ENCODE data around the gene COL4A1. TPM values are rescaled to one million over a fixed set of nuclear protein-coding genes. Genes with fewer than 3 reads are reported as not detected.
"Not testable (repeated sequence)": the region's sequence is repeated elsewhere in the genome, so short reads cannot be mapped to it uniquely, and the experiment has no call there.

COL4A1 gene
- total RNA-seq, 1 donor from 2014 or later: 4,434 TPM

- peak; percentile 77 for DNase-seq (ENCODE audit: low spot score)
Measured at GRCh38 chr13:110324026-110324749, 17.2 kb upstream of the COL4A1 start.

- no peak for DNase-seq (ENCODE audit: low spot score)
Measured at GRCh38 chr13:110323172-110323891, 16.4 kb upstream of the COL4A1 start.

GRCh38 chr13:110322828-110323171 lies 15.8 kb upstream of the COL4A1 start:
- DNase-seq (ENCODE audit: low spot score): no peak

- no peak for DNase-seq (ENCODE audit: low spot score)
Measured at GRCh38 chr13:110322126-110322827, 15.3 kb upstream of the COL4A1 start.

GRCh38 chr13:110321573-110321972 lies 14.6 kb upstream of the COL4A1 start:
- DNase-seq (ENCODE audit: low spot score): not testable (repeated sequence)

- no peak for DNase-seq (ENCODE audit: low spot score)
Measured at GRCh38 chr13:110320645-110321044, 13.7 kb upstream of the COL4A1 start.

GRCh38 chr13:110319774-110320509 lies 13.0 kb upstream of the COL4A1 start:
- DNase-seq (ENCODE audit: low spot score): no peak

- no peak for DNase-seq (ENCODE audit: low spot score)
Measured at GRCh38 chr13:110319397-110319773, 12.4 kb upstream of the COL4A1 start.

- no peak for DNase-seq (ENCODE audit: low spot score)
Measured at GRCh38 chr13:110318920-110319319, 12.0 kb upstream of the COL4A1 start.

- DNase-seq (ENCODE audit: low spot score): no peak
Measured at GRCh38 chr13:110317496-110318195, 10.7 kb upstream of the COL4A1 start.

- DNase-seq (ENCODE audit: low spot score): no peak
Measured at GRCh38 chr13:110317093-110317492, 10.1 kb upstream of the COL4A1 start.

GRCh38 chr13:110316196-110316595 lies 9.2 kb upstream of the COL4A1 start:
- DNase-seq (ENCODE audit: low spot score): no peak

- DNase-seq (ENCODE audit: low spot score): no peak
Measured at GRCh38 chr13:110314516-110315245, 7.7 kb upstream of the COL4A1 start.

GRCh38 chr13:110313733-110314132 lies 6.8 kb upstream of the COL4A1 start:
- peak; percentile 82 for DNase-seq (ENCODE audit: low spot score)

- not testable (repeated sequence) for DNase-seq (ENCODE audit: low spot score)
Measured at GRCh38 chr13:110313261-110313660, 6.3 kb upstream of the COL4A1 start.

GRCh38 chr13:110312339-110313031 lies 5.5 kb upstream of the COL4A1 start:
- DNase-seq (ENCODE audit: low spot score): peak; percentile 95

GRCh38 chr13:110311443-110312338 lies 4.7 kb upstream of the COL4A1 start:
- no peak for DNase-seq (ENCODE audit: low spot score)

- no peak for DNase-seq (ENCODE audit: low spot score)
Measured at GRCh38 chr13:110310541-110311442, 3.8 kb upstream of the COL4A1 start.

Data from umbilical cord (tissue), 2 donors.